Dermis microvascular lymphatic vessel endothelial cell (primary cell): ENCODE results near the gene SRSF6. TPM values are rescaled to one million over a fixed set of nuclear protein-coding genes. Genes with fewer than 3 reads are reported as not detected.
A peak's percentile ranks its signal among the peaks of the same experiment; 100 is the strongest.
"Not testable (repeated sequence)": the region's sequence is repeated elsewhere in the genome, so short reads cannot be mapped to it uniquely, and the experiment has no call there.

Experiments
- DNase-seq, 2 donors: peaks; one replicate each; pipeline versions ENCODE4 v3.0.0 to v3.0.0-alpha.2; 2010; ENCODE audit warnings: low read depth in 2 of 2
- total RNA-seq: library from RNA; depleted of rRNA; stranded (reverse); fragments of >200 nt; gene quantifications from 2 replicates; pipeline ENCODE4 v1.2.1, GENCODE V29; 2014

SRSF6 gene
- total RNA-seq, 1 donor from 2014 or later, result 33.5 TPM

GRCh38 chr20:43473381-43473704 is 15.6 kb downstream of the SRSF6 start:
- DNase-seq, result no peak

- no peak for DNase-seq
Measured at GRCh38 chr20:43477193-43477592, 19.5 kb downstream of the SRSF6 start.

GRCh38 chr20:43477619-43478018 is 19.9 kb downstream of the SRSF6 start:
- no peak for DNase-seq

- no peak for DNase-seq
Measured at GRCh38 chr20:43490038-43490437, 32.3 kb downstream of the SRSF6 start.

GRCh38 chr20:43492101-43492500 is 34.4 kb downstream of the SRSF6 start:
- DNase-seq, result no peak

- DNase-seq, result no peak
Measured at GRCh38 chr20:43495388-43495787, 37.7 kb downstream of the SRSF6 start.

GRCh38 chr20:43502021-43502420 is 44.3 kb downstream of the SRSF6 start:
- not testable (repeated sequence) for DNase-seq

GRCh38 chr20:43506238-43506637 is 48.5 kb downstream of the SRSF6 start:
- no peak for DNase-seq

- DNase-seq, result peak; percentile 11 to 54
Measured at GRCh38 chr20:43507150-43508080, 49.7 kb downstream of the SRSF6 start, which contains the start of gene L3MBTL1. Gene L3MBTL1 (plus strand): TSS chr20:43507697. CDS start chr20:43513504, 5,807 bp downstream.

- no peak for DNase-seq
Measured at GRCh38 chr20:43508106-43508505, 50.4 kb downstream of the SRSF6 start.

GRCh38 chr20:43508604-43509040 is 50.9 kb downstream of the SRSF6 start:
- no peak for DNase-seq

- no peak for DNase-seq
Measured at GRCh38 chr20:43511879-43512278, 54.2 kb downstream of the SRSF6 start.

GRCh38 chr20:43513372-43513930 is 55.8 kb downstream of the SRSF6 start:
- DNase-seq, result no peak

Other genes starting within 250 kb of the SRSF6 start
- gene L3MBTL1, start 49.8 kb downstream of the SRSF6 start, total RNA-seq, result 1.7 and 2.4 TPM in 2 replicates
- under 0.01 and 0.13 TPM in 2 replicates for gene SGK2, start 101.1 kb downstream of the SRSF6 start, total RNA-seq
- 31.4 and 31.8 TPM in 2 replicates for gene IFT52, start 133.0 kb downstream of the SRSF6 start, total RNA-seq
- 8.6 and 13.0 TPM in 2 replicates for gene MYBL2, start 209.2 kb downstream of the SRSF6 start, total RNA-seq